OCI-LY3 (cell line): ENCODE results near the gene GLB1L3.

Experiments
- EZH2phosphoT487 ChIP-seq: fragments of 200-600 bp; shearing (Covaris generic); IDR thresholded peaks from 2 replicates; pipeline ENCODE4 v1.6.1; 2018; ENCODE audit warnings: antibody characterized with exemption, mixed run types, low read depth
- TF ChIP-seq, protein P1 (sequence below): fragments of 200-600, 300-600 bp; sonication (generic); IDR thresholded peaks from 2 replicates; pipeline ENCODE4 v1.5.1; 2014; ENCODE audit warnings: antibody characterized with exemption, low read length, low read depth

DNA sequence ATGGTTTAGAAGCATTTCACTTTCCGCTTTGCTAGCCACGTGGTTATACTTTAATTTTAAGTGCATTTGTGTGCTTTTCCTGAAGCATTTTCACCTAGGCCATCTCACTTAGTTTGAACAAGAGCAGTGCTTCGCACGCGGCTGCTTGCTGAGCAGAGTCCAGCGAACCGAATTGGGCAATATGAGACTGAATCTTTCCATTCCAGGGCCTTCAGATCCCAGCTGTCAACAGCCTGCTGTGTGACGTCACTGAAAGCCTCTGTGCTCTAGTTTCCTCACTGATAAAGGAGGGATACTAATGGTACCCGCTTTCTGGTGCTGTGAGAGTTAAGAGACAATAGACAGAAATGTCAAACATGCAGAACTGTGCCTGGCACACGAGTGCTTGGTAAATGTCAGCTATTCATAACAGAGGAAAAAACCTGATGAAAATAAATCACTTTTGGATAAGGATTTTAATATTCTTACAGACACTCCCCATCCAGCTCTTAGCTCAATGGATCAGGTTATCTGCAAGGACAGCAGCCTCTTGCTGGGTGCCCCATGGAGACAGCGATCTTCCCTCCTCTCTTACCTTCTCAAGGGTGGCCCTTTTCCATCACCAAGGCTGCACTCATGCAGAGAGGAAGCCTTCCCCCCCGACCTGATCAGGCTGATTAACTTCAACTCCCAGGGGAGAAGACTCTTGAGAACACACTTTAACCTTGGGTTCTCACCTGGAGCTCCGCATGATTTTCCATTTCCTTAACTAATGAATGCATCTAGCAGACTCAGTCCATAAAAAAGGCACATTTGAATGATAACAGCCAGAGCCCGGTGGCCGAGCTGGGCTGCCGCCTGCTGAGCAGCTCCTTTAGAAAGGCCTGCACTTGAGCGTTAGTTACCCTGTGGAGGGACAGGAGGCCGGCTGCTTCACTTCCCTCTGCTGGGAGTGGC, 3.5 kb upstream of the GLB1L3 start:
- TF ChIP-seq, protein P1, sequence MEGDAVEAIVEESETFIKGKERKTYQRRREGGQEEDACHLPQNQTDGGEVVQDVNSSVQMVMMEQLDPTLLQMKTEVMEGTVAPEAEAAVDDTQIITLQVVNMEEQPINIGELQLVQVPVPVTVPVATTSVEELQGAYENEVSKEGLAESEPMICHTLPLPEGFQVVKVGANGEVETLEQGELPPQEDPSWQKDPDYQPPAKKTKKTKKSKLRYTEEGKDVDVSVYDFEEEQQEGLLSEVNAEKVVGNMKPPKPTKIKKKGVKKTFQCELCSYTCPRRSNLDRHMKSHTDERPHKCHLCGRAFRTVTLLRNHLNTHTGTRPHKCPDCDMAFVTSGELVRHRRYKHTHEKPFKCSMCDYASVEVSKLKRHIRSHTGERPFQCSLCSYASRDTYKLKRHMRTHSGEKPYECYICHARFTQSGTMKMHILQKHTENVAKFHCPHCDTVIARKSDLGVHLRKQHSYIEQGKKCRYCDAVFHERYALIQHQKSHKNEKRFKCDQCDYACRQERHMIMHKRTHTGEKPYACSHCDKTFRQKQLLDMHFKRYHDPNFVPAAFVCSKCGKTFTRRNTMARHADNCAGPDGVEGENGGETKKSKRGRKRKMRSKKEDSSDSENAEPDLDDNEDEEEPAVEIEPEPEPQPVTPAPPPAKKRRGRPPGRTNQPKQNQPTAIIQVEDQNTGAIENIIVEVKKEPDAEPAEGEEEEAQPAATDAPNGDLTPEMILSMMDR: no peak
- no peak for TF ChIP-seq EZH2phosphoT487
